HepG2 (cell line): ENCODE results near the gene TTC31. TPM values are rescaled to one million over a fixed set of nuclear protein-coding genes. Genes with fewer than 3 reads are reported as not detected.

Source experiments
- ASH2L ChIP-seq: fragments of 300-600, 200-600 bp; sonication (generic); IDR thresholded peaks from 2 replicates; pipeline ENCODE4 v1.7.0; 2017; ENCODE audit warnings: low read depth, mild to moderate bottlenecking, moderate library complexity, mixed read lengths, low read length; ENCODE audit not compliant: insufficient read length
- ATF1 ChIP-seq: IDR thresholded peaks from 2 replicates; pipeline ENCODE4 v1.6.1; 2016; ENCODE audit warnings: mild to moderate bottlenecking, control low read depth
- DNMT3B ChIP-seq: conservative IDR thresholded peaks from 2 replicates; pipeline ENCODE4 v1.6.1; 2016; ENCODE audit warnings: missing biosample characterization, control low read depth
- EHMT2 ChIP-seq: fragments of 200-600 bp; sonication (generic); IDR thresholded peaks from 2 replicates; pipeline ENCODE4 v1.7.0; 2017; ENCODE audit warnings: antibody characterized with exemption, low read depth, low read length, borderline replicate concordance
- ELF1 ChIP-seq: sonication (generic); formaldehyde crosslinking; IDR thresholded peaks from 2 replicates; pipeline ENCODE4 v1.4.0; 2020; ENCODE audit warnings: missing genetic modification reagents
- FOXA1 ChIP-seq, 2 experiments: fragments of 450-650 bp in 1 of 2; sonication (generic) in 1 of 2; formaldehyde crosslinking in 1 of 2; IDR thresholded peaks; 2 replicates each; pipeline versions ENCODE4 v1.4.0 to v1.6.1; 2016 to 2020; ENCODE audit warnings: missing genetic modification reagents in 1 of 2
- HNF4G ChIP-seq, 2 experiments: sonication (generic) in 1 of 2; formaldehyde crosslinking in 1 of 2; IDR thresholded peaks; 2 replicates each; pipeline versions ENCODE4 v1.4.0 to v1.6.1; 2011 to 2020; ENCODE audit warnings: borderline replicate concordance in 2 of 2, low read depth in 2 of 2, mild to moderate bottlenecking in 2 of 2, low read length in 1 of 2, missing genetic modification reagents in 1 of 2, moderate library complexity in 1 of 2
- MZF1 ChIP-seq: sonication (generic); formaldehyde crosslinking; IDR thresholded peaks from 2 replicates; pipeline ENCODE4 v1.8.1; 2023; ENCODE audit warnings: mild to moderate bottlenecking, missing genetic modification reagents, borderline replicate concordance
- NR3C1 ChIP-seq: sonication (generic); formaldehyde crosslinking; IDR thresholded peaks from 2 replicates; pipeline ENCODE4 v1.4.0; 2020; ENCODE audit warnings: missing genetic modification reagents
- POLR2AphosphoS5 ChIP-seq: IDR thresholded peaks from 2 replicates; pipeline ENCODE4 v1.6.1; 2012; ENCODE audit warnings: low read depth, low read length
- REL ChIP-seq: sonication (generic); formaldehyde crosslinking; conservative IDR thresholded peaks from 2 replicates; pipeline ENCODE4 v1.8.0; 2022; ENCODE audit warnings: mild to moderate bottlenecking, missing genetic modification reagents, moderate library complexity
- YEATS4 ChIP-seq: sonication (generic); formaldehyde crosslinking; IDR thresholded peaks from 2 replicates; pipeline ENCODE4 v1.4.0; 2020; ENCODE audit warnings: missing genetic modification reagents, borderline replicate concordance
- ZNF496 ChIP-seq: sonication (generic); formaldehyde crosslinking; IDR thresholded peaks from 2 replicates; pipeline ENCODE4 v1.8.1; 2023; ENCODE audit warnings: mild to moderate bottlenecking, moderate library complexity, missing genetic modification reagents; ENCODE audit not compliant: insufficient replicate concordance
- ZNF589 ChIP-seq: sonication (generic); formaldehyde crosslinking; conservative IDR thresholded peaks from 2 replicates; pipeline ENCODE4 v1.8.0; 2022; ENCODE audit warnings: mild to moderate bottlenecking, moderate library complexity, missing genetic modification reagents
- ZNF660 ChIP-seq: sonication (generic); formaldehyde crosslinking; IDR thresholded peaks from 2 replicates; pipeline ENCODE4 v1.5.1; 2020; ENCODE audit warnings: mild to moderate bottlenecking, low read depth, missing genetic modification reagents, borderline replicate concordance
- ZNF761 ChIP-seq: sonication (generic); formaldehyde crosslinking; conservative IDR thresholded peaks from 2 replicates; pipeline ENCODE4 v1.4.0; 2020; ENCODE audit warnings: mild to moderate bottlenecking, missing genetic modification reagents
- ZNF772 ChIP-seq: sonication (generic); formaldehyde crosslinking; IDR thresholded peaks from 2 replicates; pipeline ENCODE4 v1.5.0; 2020; ENCODE audit warnings: mild to moderate bottlenecking, missing genetic modification reagents
- ZNF790 ChIP-seq: sonication (generic); formaldehyde crosslinking; IDR thresholded peaks from 2 replicates; pipeline ENCODE4 v1.8.0; 2022; ENCODE audit warnings: missing genetic modification reagents, mild to moderate bottlenecking, borderline replicate concordance
- ZNF816 ChIP-seq: sonication (generic); formaldehyde crosslinking; IDR thresholded peaks from 2 replicates; pipeline ENCODE4 v1.8.0; 2022; ENCODE audit warnings: missing genetic modification reagents, mild to moderate bottlenecking, borderline replicate concordance
- polyA plus RNA-seq, 8 experiments: library from polyadenylated mRNA; depleted of rRNA in 3 of 8; stranded (reverse) in 7 of 8; unstranded in 1 of 8; fragments of >200 nt; fragmentation: Illumina TruSeq in 4 of 8; extraction: Trizol in 4 of 8; gene quantifications; 2 replicates each; pipeline versions ENCODE4 v1.2.1 to v1.2.3, GENCODE V29; 2011 to 2016; ENCODE audit warnings: low read depth in 4 of 8, missing spikeins in 1 of 8, mixed read lengths in 1 of 8; ENCODE audit not compliant: insufficient read depth in 1 of 8
- total RNA-seq, 5 experiments: library from RNA; depleted of rRNA; stranded (reverse); fragments of >200 nt; fragmentation: Illumina TruSeq; extraction: Trizol; gene quantifications; 2 replicates each; pipeline ENCODE4 v1.2.3, GENCODE V29; 2016; ENCODE audit warnings: low read depth in 1 of 5
- TF ChIP-seq, protein P1 (sequence below): sonication (generic); formaldehyde crosslinking; IDR thresholded peaks from 2 replicates; pipeline ENCODE4 v1.8.1; 2023; ENCODE audit warnings: mild to moderate bottlenecking, moderate library complexity, missing genetic modification reagents
- TF ChIP-seq, protein P2 (sequence below): sonication (generic); formaldehyde crosslinking; IDR thresholded peaks from 2 replicates; pipeline ENCODE4 v1.4.0; 2020; ENCODE audit warnings: mild to moderate bottlenecking, missing genetic modification reagents, borderline replicate concordance
- TF ChIP-seq, protein P3 (sequence below): IDR thresholded peaks from 2 replicates; pipeline ENCODE4 v1.6.1; 2016
- TF ChIP-seq, protein P4 (sequence below): sonication (generic); formaldehyde crosslinking; IDR thresholded peaks from 2 replicates; pipeline ENCODE4 v1.8.1; 2023; ENCODE audit warnings: missing genetic modification reagents, inconsistent platforms, borderline replicate concordance

The TTC31 gene
- total and polyA plus RNA-seq, 2 of the 13 experiments (the other 11 are each of a cell fraction or from before 2014, with no cell fraction given): 28.3 to 39.5 TPM

DNA sequence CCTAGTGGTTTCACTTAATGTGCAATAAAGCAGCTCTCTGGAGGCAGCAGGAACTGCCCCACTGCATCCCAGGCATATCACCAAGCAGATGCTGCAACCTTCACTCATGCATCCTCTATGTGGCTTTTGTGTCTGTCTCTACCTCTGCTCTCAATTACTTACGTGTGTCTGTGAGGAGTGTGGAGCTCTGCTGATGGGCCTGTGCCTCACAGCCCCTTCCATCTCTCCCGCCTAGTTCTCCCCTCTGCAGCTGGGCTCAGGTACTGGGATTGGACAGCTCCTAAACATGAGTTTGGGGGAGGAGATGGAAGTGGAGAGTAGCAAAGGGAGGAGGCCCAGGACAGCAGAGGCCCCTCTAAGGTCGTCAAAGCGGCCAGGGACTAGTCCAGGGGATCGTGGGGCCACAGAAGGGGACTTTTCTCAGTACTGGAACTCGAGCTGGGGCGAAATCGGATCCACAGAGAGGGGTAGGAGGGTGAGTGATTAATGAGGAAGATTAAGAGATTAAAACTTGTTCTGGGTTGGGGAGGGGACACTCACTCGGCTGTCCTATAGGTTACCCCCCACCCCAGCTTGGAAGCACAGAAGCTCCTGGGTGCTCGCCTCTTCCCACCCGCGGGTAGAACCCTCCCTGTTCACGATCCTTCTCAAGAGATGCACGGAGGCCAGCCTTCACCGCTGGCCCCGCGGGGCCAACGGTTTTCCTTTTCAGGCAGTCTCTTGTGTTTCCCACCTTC is 18.6 kb downstream of the TTC31 start (continued):
- TF ChIP-seq, protein P1, sequence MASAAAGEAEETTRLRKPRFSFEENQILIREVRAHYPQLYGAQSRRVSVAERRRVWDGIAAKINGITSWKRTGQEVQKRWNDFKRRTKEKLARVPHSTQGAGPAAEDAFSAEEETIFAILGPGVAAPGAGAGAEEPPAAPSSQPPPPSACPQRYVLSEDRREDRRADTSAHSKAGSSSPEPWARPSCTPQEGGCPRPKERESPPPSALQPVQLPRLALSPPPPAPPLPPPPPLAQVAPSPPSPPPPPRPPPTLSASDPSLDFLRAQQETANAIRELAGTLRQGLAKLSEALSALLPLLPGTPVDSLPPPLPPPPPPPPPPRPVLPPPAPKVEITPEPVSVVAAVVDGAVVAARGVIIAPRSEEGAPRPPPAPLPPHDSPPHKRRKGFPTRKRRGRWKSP (CRISPR knock-in tag): no peak
- TF ChIP-seq ZNF816 (CRISPR knock-in tag) (no peak), REL (no peak), ZNF660 (CRISPR knock-in tag) (no peak), ATF1 (CRISPR knock-in tag) (no peak), ELF1 (no peak), HNF4G (IDR thresholded peaks at IDR 0.05; ENCODE audit: borderline replicate concordance, low read depth, low read length) (no peak), HNF4G (CRISPR knock-in tag; IDR thresholded peaks at IDR 0.05; ENCODE audit: borderline replicate concordance, low read depth) (no peak), ZNF772 (CRISPR knock-in tag) (no peak), POLR2AphosphoS5 (peak; percentile 59; the same call in 1 of the 2 replicates), ZNF589 (CRISPR knock-in tag) (no peak), YEATS4 (no peak), NR3C1 (CRISPR knock-in tag) (no peak), EHMT2 (no peak), DNMT3B (CRISPR knock-in tag) (0 out of 2 replicates have a peak, but pooled peaks have one; percentile 58), ZNF790 (no peak), ZNF496 (CRISPR knock-in tag) (no peak), MZF1 (CRISPR knock-in tag) (no peak), ZNF761 (CRISPR knock-in tag) (no peak), ASH2L (no peak), FOXA1 (IDR thresholded peaks at IDR 0.05) (no peak), FOXA1 (CRISPR knock-in tag; IDR thresholded peaks at IDR 0.05) (no peak)
- TF ChIP-seq, protein P2, sequence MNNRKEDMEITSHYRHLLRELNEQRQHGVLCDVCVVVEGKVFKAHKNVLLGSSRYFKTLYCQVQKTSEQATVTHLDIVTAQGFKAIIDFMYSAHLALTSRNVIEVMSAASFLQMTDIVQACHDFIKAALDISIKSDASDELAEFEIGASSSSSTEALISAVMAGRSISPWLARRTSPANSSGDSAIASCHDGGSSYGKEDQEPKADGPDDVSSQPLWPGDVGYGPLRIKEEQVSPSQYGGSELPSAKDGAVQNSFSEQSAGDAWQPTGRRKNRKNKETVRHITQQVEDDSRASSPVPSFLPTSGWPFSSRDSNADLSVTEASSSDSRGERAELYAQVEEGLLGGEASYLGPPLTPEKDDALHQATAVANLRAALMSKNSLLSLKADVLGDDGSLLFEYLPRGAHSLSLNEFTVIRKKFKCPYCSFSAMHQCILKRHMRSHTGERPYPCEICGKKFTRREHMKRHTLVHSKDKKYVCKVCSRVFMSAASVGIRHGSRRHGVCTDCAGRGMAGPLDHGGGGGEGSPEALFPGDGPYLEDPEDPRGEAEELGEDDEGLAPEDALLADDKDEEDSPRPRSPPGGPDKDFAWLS (CRISPR knock-in tag): 0 out of 2 replicates have a peak, but pooled peaks have one; percentile 5
- TF ChIP-seq, protein P3, sequence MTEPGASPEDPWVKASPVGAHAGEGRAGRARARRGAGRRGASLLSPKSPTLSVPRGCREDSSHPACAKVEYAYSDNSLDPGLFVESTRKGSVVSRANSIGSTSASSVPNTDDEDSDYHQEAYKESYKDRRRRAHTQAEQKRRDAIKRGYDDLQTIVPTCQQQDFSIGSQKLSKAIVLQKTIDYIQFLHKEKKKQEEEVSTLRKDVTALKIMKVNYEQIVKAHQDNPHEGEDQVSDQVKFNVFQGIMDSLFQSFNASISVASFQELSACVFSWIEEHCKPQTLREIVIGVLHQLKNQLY (CRISPR knock-in tag): no peak; the same call in 1 of the 2 replicates
- TF ChIP-seq, protein P4, sequence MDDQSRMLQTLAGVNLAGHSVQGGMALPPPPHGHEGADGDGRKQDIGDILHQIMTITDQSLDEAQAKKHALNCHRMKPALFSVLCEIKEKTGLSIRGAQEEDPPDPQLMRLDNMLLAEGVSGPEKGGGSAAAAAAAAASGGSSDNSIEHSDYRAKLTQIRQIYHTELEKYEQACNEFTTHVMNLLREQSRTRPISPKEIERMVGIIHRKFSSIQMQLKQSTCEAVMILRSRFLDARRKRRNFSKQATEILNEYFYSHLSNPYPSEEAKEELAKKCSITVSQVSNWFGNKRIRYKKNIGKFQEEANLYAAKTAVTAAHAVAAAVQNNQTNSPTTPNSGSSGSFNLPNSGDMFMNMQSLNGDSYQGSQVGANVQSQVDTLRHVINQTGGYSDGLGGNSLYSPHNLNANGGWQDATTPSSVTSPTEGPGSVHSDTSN: no peak
